HepG2 (cell line): ENCODE measurements around the gene ABRACL. TPM values are rescaled to one million over a fixed set of nuclear protein-coding genes. Genes with fewer than 3 reads are reported as not detected.

ENCODE experiments used
- ATAC-seq: fragments of 200-7000 bp; cut with Tn5 transposase; 3 replicates; pipeline ENCODE4 v1.9.1; 2020; ENCODE audit warnings: mild to moderate bottlenecking, moderate library complexity
- BruUV-seq: library from RNA; stranded (reverse); fragments of 400-500 nt; replicated peaks from 2 replicates; lab custom pipeline; 2021; lab: Mats Ljungman, UMichigan
- CTCF ChIA-PET: fragments of 300-600 bp; formaldehyde crosslinking; extraction: SDS; loops from one replicate; lab custom pipeline; 2021; ENCODE audit warnings: low total read pairs, inconsistent platforms, low intra/inter-chr PET ratio; lab: Yijun Ruan, JAX
- POLR2A ChIA-PET: fragments of 350-600 bp; sonication (Branson Sonifier 250); formaldehyde crosslinking; loops from one replicate; lab custom pipeline; 2020; ENCODE audit warnings: antibody characterized with exemption, inconsistent platforms; lab: Yijun Ruan, JAX
- DNase-seq: peaks from one replicate; pipeline ENCODE4 v3.0.0-alpha.2; 2015; ENCODE audit warnings: low spot score
- FAIRE-seq: peaks from 3 replicates; lab custom pipeline; 2011; peaks lifted over from hg19 to GRCh38; lab: Jason Lieb, UNC
- H2AFZ ChIP-seq: one replicate; pipeline ENCODE4 v1.6.1; 2011; ENCODE audit warnings: low read length, inconsistent platforms
- H3K27ac ChIP-seq: fragments of 300-600 bp; 3 replicates; pipeline ENCODE4 v1.8.0; 2011; ENCODE audit warnings: mixed run types, mild to moderate bottlenecking, mixed read lengths, low read length, inconsistent platforms; ENCODE audit not compliant: insufficient read depth; ENCODE audit errors: extremely low read length
- H3K27me3 ChIP-seq, 2 experiments: fragments of 200-600 bp in 1 of 2; 2 replicates in 1 of 2; 3 replicates in 1 of 2; pipeline versions ENCODE4 v1.6.0 to v1.8.0; 2011; ENCODE audit warnings: low read length in 2 of 2, mild to moderate bottlenecking in 2 of 2, moderate library complexity in 2 of 2, inconsistent platforms in 1 of 2; ENCODE audit not compliant: insufficient read depth in 2 of 2, control insufficient read depth in 1 of 2
- H3K36me3 ChIP-seq, 2 experiments: fragments of 200-600 bp in 1 of 2; replicated peaks in 1 of 2; 2 replicates in 1 of 2; 3 replicates in 1 of 2; pipeline versions ENCODE4 v1.5.1 to v1.8.0; 2011; ENCODE audit warnings: low read length in 2 of 2, inconsistent platforms in 1 of 2; ENCODE audit not compliant: insufficient read depth in 2 of 2, control insufficient read depth in 1 of 2
- H3K4me1 ChIP-seq: 2 replicates; pipeline ENCODE4 v1.5.1; 2012; ENCODE audit warnings: low read length, inconsistent platforms; ENCODE audit not compliant: insufficient read depth
- H3K4me2 ChIP-seq: 2 replicates; pipeline ENCODE4 v1.6.0; 2011; ENCODE audit warnings: low read depth, low read length, inconsistent platforms
- H3K4me3 ChIP-seq, 3 experiments: fragments of 200-600 bp in 1 of 3; sonication (generic), shearing (Covaris generic) in 1 of 3; replicated peaks in 1 of 3; 2 replicates each; pipeline ENCODE4 v1.5.1; 2011 to 2016; ENCODE audit warnings: low read length in 3 of 3, inconsistent platforms in 2 of 3, low read depth in 2 of 3, mild to moderate bottlenecking in 2 of 3, control low read depth in 1 of 3, mixed read lengths in 1 of 3; ENCODE audit not compliant: insufficient read depth in 1 of 3
- H3K79me2 ChIP-seq: one replicate; pipeline ENCODE4 v1.6.1; 2011; ENCODE audit warnings: low read length, inconsistent platforms; ENCODE audit not compliant: insufficient read depth
- H3K9ac ChIP-seq: 2 replicates; pipeline ENCODE4 v1.6.0; 2011; ENCODE audit warnings: mild to moderate bottlenecking, low read depth, low read length, inconsistent platforms; ENCODE audit not compliant: insufficient read depth
- H3K9me3 ChIP-seq: 2 replicates; pipeline ENCODE4 v1.5.1; 2012; ENCODE audit warnings: mild to moderate bottlenecking, low read length
- H4K20me1 ChIP-seq: 2 replicates; pipeline ENCODE4 v1.6.0; 2011; ENCODE audit warnings: inconsistent platforms, mild to moderate bottlenecking, low read length, moderate library complexity; ENCODE audit not compliant: insufficient read depth
- ARID3A ChIP-seq: IDR thresholded peaks from 2 replicates; pipeline ENCODE4 v1.6.1; 2012; ENCODE audit warnings: low read depth, low read length, improper control_type of control experiment
- BRD4 ChIP-seq: sonication (generic); formaldehyde crosslinking; IDR thresholded peaks from 2 replicates; pipeline ENCODE4 v1.4.0; 2020; ENCODE audit warnings: missing genetic modification reagents
- CCAR2 ChIP-seq: fragments of 200-400 bp; formaldehyde crosslinking; optimal IDR thresholded peaks from 2 replicates; pipeline ENCODE3; 2018; ENCODE audit warnings: low read depth, mild to moderate bottlenecking, low read length, moderate library complexity
- CERS6 ChIP-seq: sonication (generic); formaldehyde crosslinking; IDR thresholded peaks from 2 replicates; pipeline ENCODE4 v1.5.0; 2020; ENCODE audit warnings: missing genetic modification reagents
- NFKBIZ ChIP-seq: IDR thresholded peaks from 2 replicates; pipeline ENCODE4 v1.6.1; 2018; ENCODE audit warnings: missing genetic modification reagents, missing compliant biosample characterization
- RCOR2 ChIP-seq: IDR thresholded peaks from 2 replicates; pipeline ENCODE4 v1.6.1; 2016; ENCODE audit warnings: missing biosample characterization, missing genetic modification reagents
- SMYD3 ChIP-seq: sonication (generic); formaldehyde crosslinking; IDR thresholded peaks from 2 replicates; pipeline ENCODE4 v1.8.1; 2023; ENCODE audit warnings: mild to moderate bottlenecking, missing genetic modification reagents
- TEAD3 ChIP-seq: optimal IDR thresholded peaks from 2 replicates; pipeline ENCODE3; 2016; ENCODE audit warnings: borderline replicate concordance
- ZMAT3 ChIP-seq: sonication (generic); formaldehyde crosslinking; conservative IDR thresholded peaks from 2 replicates; pipeline ENCODE4 v1.7.0; 2021; ENCODE audit warnings: missing genetic modification reagents
- ZNF260 ChIP-seq: sonication (generic); formaldehyde crosslinking; IDR thresholded peaks from 2 replicates; pipeline ENCODE4 v1.4.0; 2020; ENCODE audit warnings: missing genetic modification reagents, low read depth, mild to moderate bottlenecking, borderline replicate concordance
- ZNF296 ChIP-seq: sonication (generic); formaldehyde crosslinking; conservative IDR thresholded peaks from 2 replicates; pipeline ENCODE4 v1.5.0; 2020; ENCODE audit warnings: mild to moderate bottlenecking, missing genetic modification reagents
- ZNF572 ChIP-seq: sonication (generic); formaldehyde crosslinking; IDR thresholded peaks from 2 replicates; pipeline ENCODE4 v1.5.1; 2020; ENCODE audit warnings: mild to moderate bottlenecking, missing genetic modification reagents
- WGBS: methylation state at CpG from one replicate; pipeline ENCODE4 v1.1.6; 2017; ENCODE audit warnings: low lambda C conversion rate; 5-methylcytosine and 5-hydroxymethylcytosine counted together
- in situ Hi-C: cut with HindIII; loops from 2 replicates; pipeline ENCODE4 v1.10.0; 2017; ENCODE audit warnings: low pct_unique_long_range_greater_than_20kb; ENCODE audit not compliant: extremely low pct_ligation_motif_present
- intact Hi-C: fragments of 100-400 bp; cut with micrococcal nuclease; formaldehyde crosslinking; loops from one replicate; pipeline ENCODE4 v1.10.0; 2022; ENCODE audit not compliant: unreplicated experiment
- polyA plus RNA-seq, 8 experiments: library from polyadenylated mRNA; depleted of rRNA in 3 of 8; stranded (reverse) in 7 of 8; unstranded in 1 of 8; fragments of >200 nt; fragmentation: Illumina TruSeq in 4 of 8; extraction: Trizol in 4 of 8; gene quantifications; 2 replicates each; pipeline versions ENCODE4 v1.2.1 to v1.2.3, GENCODE V29; 2011 to 2016; ENCODE audit warnings: low read depth in 4 of 8, missing spikeins in 1 of 8, mixed read lengths in 1 of 8; ENCODE audit not compliant: insufficient read depth in 1 of 8
- total RNA-seq, 5 experiments: library from RNA; depleted of rRNA; stranded (reverse); fragments of >200 nt; fragmentation: Illumina TruSeq; extraction: Trizol; gene quantifications; 2 replicates each; pipeline ENCODE4 v1.2.3, GENCODE V29; 2016; ENCODE audit warnings: low read depth in 1 of 5
- TF ChIP-seq, protein P1 (sequence below): sonication (generic); formaldehyde crosslinking; IDR thresholded peaks from 2 replicates; pipeline ENCODE4 v1.5.0; 2020; ENCODE audit warnings: missing genetic modification reagents

Gene ABRACL
- total and polyA plus RNA-seq, 2 of the 13 experiments (the other 11 are each of a cell fraction or from before 2014, with no cell fraction given): 1.4 to 5.4 TPM

GRCh38 chr6:139044250-139044649, 15.7 kb downstream of the ABRACL start:
- DNase-seq: no peak
- H3K27ac ChIP-seq: no peak overlapping the region
- in situ Hi-C loops (no loop called here), intact Hi-C loops (no loop called here)
- FAIRE-seq: no peak
- no peak overlapping the region for H2AFZ ChIP-seq
- H4K20me1 ChIP-seq: no peaks in the 10 kb centered on the region
- H3K4me3 ChIP-seq: no peak overlapping the region
- WGBS: 67% methylated on average over 3 of the region's 3 CpGs
- H3K4me1 ChIP-seq: no peaks in the 10 kb centered on the region
- no peak overlapping the region for H3K4me2 ChIP-seq
- no peaks in the 10 kb centered on the region for H3K36me3 ChIP-seq
- no peaks in the 10 kb centered on the region for H3K9me3 ChIP-seq
- no peak overlapping the region for H3K9ac ChIP-seq
- ATAC-seq: no peak
- TF ChIP-seq SMYD3 (CRISPR knock-in tag) (no peak), ZMAT3 (CRISPR knock-in tag) (no peak), TEAD3 (no peak), ZNF260 (no peak), ZNF296 (no peak), BRD4 (CRISPR knock-in tag) (no peak), RCOR2 (CRISPR knock-in tag) (no peak), ARID3A (no peak), ZNF572 (no peak), CERS6 (CRISPR knock-in tag) (no peak), NFKBIZ (CRISPR knock-in tag) (no peak), CCAR2 (no peak)
- TF ChIP-seq, protein P1, sequence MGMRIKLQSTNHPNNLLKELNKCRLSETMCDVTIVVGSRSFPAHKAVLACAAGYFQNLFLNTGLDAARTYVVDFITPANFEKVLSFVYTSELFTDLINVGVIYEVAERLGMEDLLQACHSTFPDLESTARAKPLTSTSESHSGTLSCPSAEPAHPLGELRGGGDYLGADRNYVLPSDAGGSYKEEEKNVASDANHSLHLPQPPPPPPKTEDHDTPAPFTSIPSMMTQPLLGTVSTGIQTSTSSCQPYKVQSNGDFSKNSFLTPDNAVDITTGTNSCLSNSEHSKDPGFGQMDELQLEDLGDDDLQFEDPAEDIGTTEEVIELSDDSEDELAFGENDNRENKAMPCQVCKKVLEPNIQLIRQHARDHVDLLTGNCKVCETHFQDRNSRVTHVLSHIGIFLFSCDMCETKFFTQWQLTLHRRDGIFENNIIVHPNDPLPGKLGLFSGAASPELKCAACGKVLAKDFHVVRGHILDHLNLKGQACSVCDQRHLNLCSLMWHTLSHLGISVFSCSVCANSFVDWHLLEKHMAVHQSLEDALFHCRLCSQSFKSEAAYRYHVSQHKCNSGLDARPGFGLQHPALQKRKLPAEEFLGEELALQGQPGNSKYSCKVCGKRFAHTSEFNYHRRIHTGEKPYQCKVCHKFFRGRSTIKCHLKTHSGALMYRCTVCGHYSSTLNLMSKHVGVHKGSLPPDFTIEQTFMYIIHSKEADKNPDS (CRISPR knock-in tag): no peak
- no TSS peak for BruUV-seq
- peaks cover 0 to 2% of the 10 kb centered on the region in 2 experiments; a peak in 1 of 5 replicates for H3K27me3 ChIP-seq
- CTCF ChIA-PET: no interaction called here
- POLR2A ChIA-PET: no interaction called here
- no peaks in the 10 kb centered on the region for H3K79me2 ChIP-seq
